Osteoblast (primary cell): Measurements from ENCODE around the gene KRT17. TPM values are rescaled to one million over a fixed set of nuclear protein-coding genes. Genes with fewer than 3 reads are reported as not detected.
"Not testable (repeated sequence)": the region's sequence is repeated elsewhere in the genome, so short reads cannot be mapped to it uniquely, and the experiment has no call there.

Experiments
- DNase-seq: peaks from one replicate; pipeline ENCODE4 v3.0.0; 2011; ENCODE audit warnings: low spot score, mixed read lengths; ENCODE audit not compliant: insufficient read length; ENCODE audit errors: missing footprints
- H2AFZ ChIP-seq: 2 replicates; pipeline ENCODE4 v1.6.0; 2011; ENCODE audit warnings: mild to moderate bottlenecking, low read length
- H3K27ac ChIP-seq: 2 replicates; pipeline ENCODE4 v1.5.1; 2011; ENCODE audit warnings: mild to moderate bottlenecking, low read depth, low read length, moderate library complexity
- H3K27me3 ChIP-seq: 2 replicates; pipeline ENCODE4 v1.6.0; 2012; ENCODE audit warnings: mild to moderate bottlenecking, control low read depth, inconsistent platforms, low read length, moderate library complexity; ENCODE audit not compliant: insufficient read depth
- H3K36me3 ChIP-seq: 2 replicates; pipeline ENCODE4 v1.5.1; 2011; ENCODE audit warnings: mild to moderate bottlenecking, low read length, control low read depth, moderate library complexity; ENCODE audit not compliant: insufficient read depth
- H3K4me1 ChIP-seq: 2 replicates; pipeline ENCODE4 v1.5.1; 2011; ENCODE audit warnings: mild to moderate bottlenecking, low read length, control low read depth, moderate library complexity; ENCODE audit not compliant: insufficient read depth
- H3K4me2 ChIP-seq: 2 replicates; pipeline ENCODE4 v1.6.0; 2011; ENCODE audit warnings: mild to moderate bottlenecking, low read length; ENCODE audit not compliant: insufficient read depth
- H3K4me3 ChIP-seq: fragments of 200-600 bp; sonication (generic); 3 replicates; pipeline ENCODE4 v1.5.1; 2012; ENCODE audit warnings: mild to moderate bottlenecking, low read length, inconsistent platforms; ENCODE audit not compliant: insufficient read depth
- H3K79me2 ChIP-seq: 2 replicates; pipeline ENCODE4 v1.6.0; 2012; ENCODE audit warnings: mild to moderate bottlenecking, low read length, control low read depth, inconsistent platforms; ENCODE audit not compliant: insufficient read depth
- H3K9me3 ChIP-seq: 2 replicates; pipeline ENCODE4 v1.5.1; 2011; ENCODE audit warnings: low read depth, low read length, control low read depth
- H4K20me1 ChIP-seq: 2 replicates; pipeline ENCODE4 v1.6.0; 2012; ENCODE audit warnings: mild to moderate bottlenecking, low read length, control low read depth; ENCODE audit not compliant: insufficient read depth
- total RNA-seq: library from RNA; depleted of rRNA; stranded (reverse); fragments of >200 nt; gene quantifications from 2 replicates; pipeline ENCODE4 v1.2.3, GENCODE V29; 2012
- TF ChIP-seq, protein P1 (sequence below): IDR thresholded peaks from 2 replicates; pipeline ENCODE4 v1.5.1; 2011; ENCODE audit warnings: mild to moderate bottlenecking, low read depth, low read length, moderate library complexity; ENCODE audit errors: extremely low read depth

The KRT17 gene
- total RNA-seq, 1 donor = 4.3 TPM

- TF ChIP-seq, protein P1, sequence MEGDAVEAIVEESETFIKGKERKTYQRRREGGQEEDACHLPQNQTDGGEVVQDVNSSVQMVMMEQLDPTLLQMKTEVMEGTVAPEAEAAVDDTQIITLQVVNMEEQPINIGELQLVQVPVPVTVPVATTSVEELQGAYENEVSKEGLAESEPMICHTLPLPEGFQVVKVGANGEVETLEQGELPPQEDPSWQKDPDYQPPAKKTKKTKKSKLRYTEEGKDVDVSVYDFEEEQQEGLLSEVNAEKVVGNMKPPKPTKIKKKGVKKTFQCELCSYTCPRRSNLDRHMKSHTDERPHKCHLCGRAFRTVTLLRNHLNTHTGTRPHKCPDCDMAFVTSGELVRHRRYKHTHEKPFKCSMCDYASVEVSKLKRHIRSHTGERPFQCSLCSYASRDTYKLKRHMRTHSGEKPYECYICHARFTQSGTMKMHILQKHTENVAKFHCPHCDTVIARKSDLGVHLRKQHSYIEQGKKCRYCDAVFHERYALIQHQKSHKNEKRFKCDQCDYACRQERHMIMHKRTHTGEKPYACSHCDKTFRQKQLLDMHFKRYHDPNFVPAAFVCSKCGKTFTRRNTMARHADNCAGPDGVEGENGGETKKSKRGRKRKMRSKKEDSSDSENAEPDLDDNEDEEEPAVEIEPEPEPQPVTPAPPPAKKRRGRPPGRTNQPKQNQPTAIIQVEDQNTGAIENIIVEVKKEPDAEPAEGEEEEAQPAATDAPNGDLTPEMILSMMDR = no peak
- no peak overlapping the region for H3K4me2 ChIP-seq
These were observed 2.5 kb downstream of the KRT17 start for GRCh38 chr17:41621916-41622315.

GRCh38 chr17:41621435-41621817 lies 2.9 kb downstream of the KRT17 start:
- not testable (repeated sequence) for H3K27me3 ChIP-seq, H3K79me2 ChIP-seq, H3K36me3 ChIP-seq, H3K4me2 ChIP-seq, H3K27ac ChIP-seq, DNase-seq, H4K20me1 ChIP-seq, H3K9me3 ChIP-seq, H3K4me3 ChIP-seq
- Histone ChIP-seq H2AFZ (peak overlapping the region; percentile 62), H3K4me1 (peaks cover 15% of the 10 kb centered on the region)

More at GRCh38 chr17:41621916-41622315, 2.5 kb downstream of the KRT17 start:
- Histone ChIP-seq H3K9me3 (no peaks in the 10 kb centered on the region), H4K20me1 (no peaks in the 10 kb centered on the region), H3K4me1 (peaks cover 15% of the 10 kb centered on the region), H3K79me2 (no peaks in the 10 kb centered on the region), H3K27me3 (no peaks in the 10 kb centered on the region), H3K27ac (no peak overlapping the region), H3K4me3 (no peak overlapping the region), H3K36me3 (no peaks in the 10 kb centered on the region), H2AFZ (no peak overlapping the region)
- no peak for DNase-seq

DNA sequence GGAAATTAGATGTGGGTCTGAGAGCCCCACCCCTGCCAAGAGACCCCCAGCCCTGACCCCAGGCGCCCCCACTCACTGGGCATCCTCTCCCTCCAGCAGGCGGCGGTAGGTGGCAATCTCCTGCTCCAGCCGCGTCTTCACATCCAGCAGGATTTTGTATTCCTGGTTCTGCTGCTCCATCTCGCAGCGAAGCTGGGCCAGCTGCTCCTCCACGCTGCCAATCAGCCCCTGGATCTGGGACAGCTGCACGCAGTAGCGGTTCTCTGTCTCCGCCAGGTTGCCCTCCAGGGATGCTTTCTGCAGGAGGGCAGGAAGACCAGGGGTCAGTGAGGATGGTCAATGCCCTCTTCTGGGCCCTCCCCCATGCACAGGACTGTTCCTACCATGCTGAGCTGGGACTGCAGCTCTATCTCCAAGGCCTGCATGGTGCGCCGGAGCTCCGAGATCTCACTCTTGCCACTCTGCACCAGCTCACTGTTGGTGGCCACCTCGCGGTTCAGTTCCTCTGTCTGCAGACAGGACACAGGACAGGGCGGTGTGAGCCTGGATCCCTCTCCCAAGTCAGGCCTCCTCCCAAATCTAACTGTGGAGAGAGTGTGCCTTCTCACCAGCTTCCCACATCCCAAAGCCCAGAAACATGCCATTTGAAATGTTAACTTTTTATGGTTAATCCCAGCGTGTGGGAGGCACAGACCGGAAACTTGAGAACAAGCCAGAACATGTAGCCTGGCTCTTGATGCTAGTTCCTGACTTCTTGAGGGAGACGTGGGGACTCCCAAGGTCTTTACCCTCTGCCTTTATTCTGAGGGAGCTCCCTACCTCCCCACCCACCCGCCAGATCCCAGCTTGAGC lies 3.6 kb downstream of the KRT17 start:
- Histone ChIP-seq H2AFZ (peak overlapping the region; percentile 62), H3K79me2 (no peaks in the 10 kb centered on the region), H3K4me1 (peaks cover 12% of the 10 kb centered on the region), H3K36me3 (no peaks in the 10 kb centered on the region), H3K9me3 (no peaks in the 10 kb centered on the region), H3K4me2 (no peak overlapping the region), H3K4me3 (no peak overlapping the region), H3K27ac (no peak overlapping the region), H4K20me1 (no peaks in the 10 kb centered on the region), H3K27me3 (no peaks in the 10 kb centered on the region)
- peak; percentile 89 for DNase-seq
- TF ChIP-seq, protein P1 = no peak

DNA sequence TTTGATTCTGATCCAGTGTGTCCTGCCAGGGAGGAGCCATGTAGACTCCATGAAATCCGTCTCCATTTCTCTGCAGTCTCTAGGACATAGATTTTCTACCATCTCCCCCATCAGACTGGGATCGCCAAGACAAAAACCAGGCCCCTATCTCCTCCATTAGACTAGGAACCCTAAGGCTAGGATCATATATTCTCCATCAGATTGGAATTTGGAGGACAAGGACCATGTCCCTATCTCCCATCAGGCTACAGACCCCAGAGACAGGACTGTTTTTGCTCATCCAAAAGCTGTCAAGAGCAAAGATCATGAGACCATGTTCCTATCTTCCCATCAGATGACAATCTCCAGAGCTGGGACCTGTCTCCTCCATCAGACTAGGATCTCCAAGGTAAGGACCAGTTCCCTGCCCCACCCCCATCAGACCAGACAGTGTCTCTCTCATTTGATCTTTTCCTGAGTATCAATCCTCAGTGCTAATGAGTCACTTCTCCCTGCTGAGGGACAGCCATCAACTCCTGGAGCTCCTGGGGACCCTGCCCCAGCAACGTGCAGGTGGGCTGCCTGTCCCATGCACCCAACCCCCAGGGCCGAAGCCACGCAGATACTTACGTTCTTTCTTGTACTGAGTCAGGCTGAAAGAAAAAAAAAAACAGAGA lies 4.3 kb downstream of the KRT17 start:
- not testable (repeated sequence) for H3K4me1 ChIP-seq, H3K27me3 ChIP-seq, H4K20me1 ChIP-seq, DNase-seq, H3K79me2 ChIP-seq, H3K36me3 ChIP-seq, H3K4me2 ChIP-seq, H2AFZ ChIP-seq, H3K4me3 ChIP-seq, H3K27ac ChIP-seq, H3K9me3 ChIP-seq
